ENCODE results near the gene NLRP12. TPM values are rescaled to one million over a fixed set of nuclear protein-coding genes. Genes with fewer than 3 reads are reported as not detected.

The NLRP12 gene
- total and polyA plus RNA-seq, 2 of the 4 experiments (the other 2 are of a cell fraction) = not detected

- Histone ChIP-seq H4K5ac (ENCODE audit: low read depth, low read length) (no peak overlapping the region), H3K9ac (ENCODE audit: low read depth, low read length) (no peak overlapping the region), H3K56ac (ENCODE audit: extremely low read depth, insufficient read depth, low read length) (no peak overlapping the region), H3K36me3 (ENCODE audit: control insufficient read depth, insufficient read depth, low read length) (no peaks in the 10 kb centered on the region), H4K20me1 (ENCODE audit: insufficient read depth, low read length) (no peaks in the 10 kb centered on the region), H4K8ac (ENCODE audit: low read depth in 2 of 2, low read length in 2 of 2) (no peak overlapping the region), H2AFZ (replicated peaks; ENCODE audit: low read length, poor library complexity) (no peak overlapping the region), H2BK20ac (ENCODE audit: low read depth, low read length) (no peak overlapping the region), H3K9me3 (ENCODE audit: control insufficient read depth, insufficient read depth, low read length) (no peaks in the 10 kb centered on the region; the same call in 1 of the 2 replicates), H3K4ac (ENCODE audit: low read depth, low read length) (no peak overlapping the region), H3K4me3 (ENCODE audit: insufficient read depth, low read depth, low read length) (no peak overlapping the region), H3K23ac (ENCODE audit: low read depth, low read length) (no peak overlapping the region), H4K91ac (ENCODE audit: insufficient read depth, low read depth, low read length) (no peak overlapping the region), H2AK5ac (ENCODE audit: low read depth, low read length) (no peak overlapping the region), H3K27me3 (ENCODE audit: control insufficient read depth, insufficient read depth, low read length) (no peaks in the 10 kb centered on the region), H2BK5ac (ENCODE audit: low read depth, low read length, poor library complexity, severe bottlenecking) (no peak overlapping the region), H3K27ac (ENCODE audit: insufficient read depth, low read length) (no peak overlapping the region), H3K79me1 (ENCODE audit: low read depth in 1 of 2, low read length in 2 of 2) (no peaks in the 10 kb centered on the region), H2BK15ac (ENCODE audit: low read depth, low read length) (no peak overlapping the region), H3K18ac (ENCODE audit: low read depth, low read length) (no peak overlapping the region), H3K14ac (replicated peaks; ENCODE audit: low read depth, low read length) (no peak overlapping the region), H3K4me2 (ENCODE audit: low read depth, low read length) (no peak overlapping the region), H2AK9ac (replicated peaks; ENCODE audit: low read depth, low read length, poor library complexity) (no peak overlapping the region), H3K9me1 (ENCODE audit: insufficient read depth, low read length) (no peaks in the 10 kb centered on the region), H2BK120ac (ENCODE audit: low read depth, low read length) (no peak overlapping the region), H3K4me1 (ENCODE audit: control insufficient read depth, insufficient read depth, low read length) (no peaks in the 10 kb centered on the region)
- intact Hi-C loops (cut with micrococcal nuclease) = no loop called here
- dilution Hi-C loops (cut with HindIII; ENCODE audit: low sequenced_read_pairs, unreplicated experiment) = no loop called here
- in situ Hi-C loops (cut with MboI; ENCODE audit: low sequenced_read_pairs) = no loop called here
- BruUV-seq (replicated peaks) = no TSS peak
- ChIA-PET POLR2A (ENCODE audit: unreplicated experiment) (no interaction called here), CTCF (interaction anchor here (0.6 kb wide), 1 partner anchor 18 kb away, joined by 3 read pairs; no protein-coding TSS in a partner anchor)
- DNase-seq (no peak), ATAC-seq (ENCODE audit: low read depth) (no peak)
- no peak for TF ChIP-seq CEBPB (IDR thresholded peaks at IDR 0.05; ENCODE audit: low read depth, low read length)
- no peak for TF ChIP-seq MAZ (IDR thresholded peaks at IDR 0.05; ENCODE audit: borderline replicate concordance, low read depth, low read length)
- TF ChIP-seq MAFK (IDR thresholded peaks at IDR 0.05; ENCODE audit: low read depth, low read length) = no peak
- no peak for TF ChIP-seq RFX5 (IDR thresholded peaks at IDR 0.05; ENCODE audit: low read depth, low read length)
- no peak for TF ChIP-seq POLR2A (IDR thresholded peaks at IDR 0.05; ENCODE audit: low read depth, low read length)
- no peak for TF ChIP-seq BHLHE40 (IDR thresholded peaks at IDR 0.05; ENCODE audit: low read depth, low read length)
- TF ChIP-seq CHD1 (IDR thresholded peaks at IDR 0.05; ENCODE audit: low read depth, low read length) = no peak
- no peak for TF ChIP-seq USF2 (IDR thresholded peaks at IDR 0.05; ENCODE audit: low read depth, low read length)
- TF ChIP-seq RCOR1 (IDR thresholded peaks at IDR 0.05; ENCODE audit: insufficient replicate concordance, low read length) = no peak
- TF ChIP-seq CTCF (conservative IDR thresholded peaks at IDR 0.05; ENCODE audit: low read depth, low read length) = no peak
- no peak for TF ChIP-seq ELK1 (IDR thresholded peaks at IDR 0.05; ENCODE audit: borderline replicate concordance, low read depth, low read length)
- TF ChIP-seq MXI1 (IDR thresholded peaks at IDR 0.05; ENCODE audit: borderline replicate concordance, low read depth, low read length) = no peak
- no peak for TF ChIP-seq RAD21 (IDR thresholded peaks at IDR 0.05; ENCODE audit: low read length)
- TF ChIP-seq SMC3 (IDR thresholded peaks at IDR 0.05; ENCODE audit: low read depth, low read length) = no peak
- no peak for TF ChIP-seq NFE2L2 (IDR thresholded peaks at IDR 0.05; ENCODE audit: low read depth, low read length)
- TF ChIP-seq FOS (IDR thresholded peaks at IDR 0.05; ENCODE audit: low read depth, low read length) = no peak
- WGBS, 2 experiments (ENCODE audit: extremely low coverage in 2 of 2, insufficient read length in 1 of 2) = 70% methylated on average over 6 of the region's 18 CpGs; no CpG with 5 or more reads in 1 of the 2 experiments
Observed at GRCh38 chr19:53775524-53775923, 48.6 kb downstream of the NLRP12 start.

Data from IMR-90 (cell line).